Measurements from ENCODE around the gene MSL1.

- TF ChIP-seq, protein P1, sequence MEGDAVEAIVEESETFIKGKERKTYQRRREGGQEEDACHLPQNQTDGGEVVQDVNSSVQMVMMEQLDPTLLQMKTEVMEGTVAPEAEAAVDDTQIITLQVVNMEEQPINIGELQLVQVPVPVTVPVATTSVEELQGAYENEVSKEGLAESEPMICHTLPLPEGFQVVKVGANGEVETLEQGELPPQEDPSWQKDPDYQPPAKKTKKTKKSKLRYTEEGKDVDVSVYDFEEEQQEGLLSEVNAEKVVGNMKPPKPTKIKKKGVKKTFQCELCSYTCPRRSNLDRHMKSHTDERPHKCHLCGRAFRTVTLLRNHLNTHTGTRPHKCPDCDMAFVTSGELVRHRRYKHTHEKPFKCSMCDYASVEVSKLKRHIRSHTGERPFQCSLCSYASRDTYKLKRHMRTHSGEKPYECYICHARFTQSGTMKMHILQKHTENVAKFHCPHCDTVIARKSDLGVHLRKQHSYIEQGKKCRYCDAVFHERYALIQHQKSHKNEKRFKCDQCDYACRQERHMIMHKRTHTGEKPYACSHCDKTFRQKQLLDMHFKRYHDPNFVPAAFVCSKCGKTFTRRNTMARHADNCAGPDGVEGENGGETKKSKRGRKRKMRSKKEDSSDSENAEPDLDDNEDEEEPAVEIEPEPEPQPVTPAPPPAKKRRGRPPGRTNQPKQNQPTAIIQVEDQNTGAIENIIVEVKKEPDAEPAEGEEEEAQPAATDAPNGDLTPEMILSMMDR (IDR thresholded peaks at IDR 0.05; ENCODE audit: insufficient read depth, low read length, poor library complexity, severe bottlenecking): no peak
- no peak for TF ChIP-seq EZH2phosphoT487 (conservative IDR thresholded peaks at IDR 0.05; ENCODE audit: low read length)
These were observed 33.7 kb upstream of the MSL1 start for GRCh38 chr17:40087903-40088718.

Measured in SU-DHL-6 (cell line).